ENCODE measurements around the gene TRPM2. TPM values are rescaled to one million over a fixed set of nuclear protein-coding genes. Genes with fewer than 3 reads are reported as not detected.

The TRPM2 gene
- total RNA-seq, 4 donors from 2014 or later: 3.9 to 9.3 (median 6.6) TPM

DNA sequence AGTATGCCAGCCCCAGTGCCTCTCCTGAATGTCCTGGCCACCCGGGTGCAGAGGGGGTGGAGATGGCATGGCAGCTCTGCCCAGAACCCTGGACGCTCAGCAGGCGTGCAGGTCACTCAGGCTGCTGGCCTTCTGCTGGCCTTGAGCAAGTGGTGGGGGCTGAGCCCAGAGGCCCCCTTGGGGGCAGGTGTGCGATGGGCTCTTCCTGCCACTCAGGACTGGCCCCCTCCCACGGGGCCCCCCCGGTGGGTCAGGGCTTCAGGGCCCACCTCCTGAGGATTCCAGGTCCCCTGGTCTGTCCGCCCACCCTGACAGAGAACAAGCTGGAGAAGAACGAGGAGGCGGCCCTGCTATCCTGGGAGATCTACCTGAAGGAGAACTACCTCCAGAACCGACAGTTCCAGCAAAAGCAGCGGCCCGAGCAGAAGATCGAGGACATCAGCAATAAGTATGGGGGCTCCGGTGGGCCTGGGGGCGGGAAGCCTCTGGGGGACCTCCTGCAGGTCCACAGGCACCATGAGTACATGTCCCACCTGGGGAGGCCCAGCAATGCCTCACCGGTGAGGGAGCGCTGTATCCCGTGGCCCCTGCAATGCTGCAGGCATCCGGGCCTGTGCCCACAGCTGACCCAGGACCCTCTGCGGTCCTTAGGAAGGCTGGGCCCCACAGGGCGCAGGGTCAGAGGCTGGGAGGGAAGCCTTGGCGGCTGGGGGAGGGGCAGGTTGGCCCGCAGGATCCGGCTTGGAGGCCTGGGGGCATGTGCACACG, 64.9 kb downstream of the TRPM2 start:
- ATAC-seq (ENCODE audit: low FRiP score) (no peak), DNase-seq (ENCODE audit: low spot score) (no peak)
- TF ChIP-seq, protein P1, sequence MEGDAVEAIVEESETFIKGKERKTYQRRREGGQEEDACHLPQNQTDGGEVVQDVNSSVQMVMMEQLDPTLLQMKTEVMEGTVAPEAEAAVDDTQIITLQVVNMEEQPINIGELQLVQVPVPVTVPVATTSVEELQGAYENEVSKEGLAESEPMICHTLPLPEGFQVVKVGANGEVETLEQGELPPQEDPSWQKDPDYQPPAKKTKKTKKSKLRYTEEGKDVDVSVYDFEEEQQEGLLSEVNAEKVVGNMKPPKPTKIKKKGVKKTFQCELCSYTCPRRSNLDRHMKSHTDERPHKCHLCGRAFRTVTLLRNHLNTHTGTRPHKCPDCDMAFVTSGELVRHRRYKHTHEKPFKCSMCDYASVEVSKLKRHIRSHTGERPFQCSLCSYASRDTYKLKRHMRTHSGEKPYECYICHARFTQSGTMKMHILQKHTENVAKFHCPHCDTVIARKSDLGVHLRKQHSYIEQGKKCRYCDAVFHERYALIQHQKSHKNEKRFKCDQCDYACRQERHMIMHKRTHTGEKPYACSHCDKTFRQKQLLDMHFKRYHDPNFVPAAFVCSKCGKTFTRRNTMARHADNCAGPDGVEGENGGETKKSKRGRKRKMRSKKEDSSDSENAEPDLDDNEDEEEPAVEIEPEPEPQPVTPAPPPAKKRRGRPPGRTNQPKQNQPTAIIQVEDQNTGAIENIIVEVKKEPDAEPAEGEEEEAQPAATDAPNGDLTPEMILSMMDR (IDR thresholded peaks at IDR 0.05): no peak

DNA sequence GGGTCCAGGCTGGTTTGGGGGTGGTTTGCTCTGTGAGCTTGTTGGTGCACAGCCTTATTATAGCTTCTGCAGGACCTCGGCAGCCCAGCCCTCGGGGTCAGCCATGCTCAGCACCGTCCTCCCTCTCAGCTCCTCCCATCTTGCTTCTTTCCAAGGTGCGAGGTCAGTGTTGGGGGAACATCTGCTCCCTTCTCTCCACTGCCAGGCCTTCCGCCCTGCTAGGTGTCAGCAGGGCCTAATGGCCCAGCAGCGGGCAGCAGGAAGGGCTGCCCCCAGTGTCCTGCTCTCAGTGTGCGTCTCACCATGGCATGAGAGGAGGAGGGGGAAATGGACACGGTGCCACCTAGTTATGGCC, 65.4 kb downstream of the TRPM2 start:
- no peak for ATAC-seq (ENCODE audit: low FRiP score)
- TF ChIP-seq, protein P1 (IDR thresholded peaks at IDR 0.05): no peak
- no peak for DNase-seq (ENCODE audit: low spot score)

DNA sequence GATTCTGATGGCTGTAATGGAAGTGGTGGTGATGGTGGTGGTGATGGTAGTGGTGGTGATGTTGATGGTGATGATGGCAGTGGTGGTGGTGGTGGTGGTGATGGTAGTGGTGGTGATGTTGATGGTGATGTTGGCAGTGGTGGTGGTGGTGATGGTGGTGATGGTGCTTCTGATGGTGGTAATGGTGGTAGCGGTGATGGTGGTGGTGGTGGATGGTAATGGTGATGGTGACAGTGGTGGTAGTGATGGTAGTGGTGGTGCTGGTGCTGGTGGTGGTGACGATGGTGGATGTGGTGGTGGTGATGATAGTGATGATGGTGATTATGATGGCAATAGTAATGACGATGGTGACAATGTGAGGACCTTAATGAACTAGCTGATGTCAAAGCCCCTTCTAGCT, 66.3 kb downstream of the TRPM2 start:
- TF ChIP-seq, protein P1 (IDR thresholded peaks at IDR 0.05): no peak
- DNase-seq (ENCODE audit: low spot score) (no peak), ATAC-seq (ENCODE audit: low FRiP score) (no peak)

DNA sequence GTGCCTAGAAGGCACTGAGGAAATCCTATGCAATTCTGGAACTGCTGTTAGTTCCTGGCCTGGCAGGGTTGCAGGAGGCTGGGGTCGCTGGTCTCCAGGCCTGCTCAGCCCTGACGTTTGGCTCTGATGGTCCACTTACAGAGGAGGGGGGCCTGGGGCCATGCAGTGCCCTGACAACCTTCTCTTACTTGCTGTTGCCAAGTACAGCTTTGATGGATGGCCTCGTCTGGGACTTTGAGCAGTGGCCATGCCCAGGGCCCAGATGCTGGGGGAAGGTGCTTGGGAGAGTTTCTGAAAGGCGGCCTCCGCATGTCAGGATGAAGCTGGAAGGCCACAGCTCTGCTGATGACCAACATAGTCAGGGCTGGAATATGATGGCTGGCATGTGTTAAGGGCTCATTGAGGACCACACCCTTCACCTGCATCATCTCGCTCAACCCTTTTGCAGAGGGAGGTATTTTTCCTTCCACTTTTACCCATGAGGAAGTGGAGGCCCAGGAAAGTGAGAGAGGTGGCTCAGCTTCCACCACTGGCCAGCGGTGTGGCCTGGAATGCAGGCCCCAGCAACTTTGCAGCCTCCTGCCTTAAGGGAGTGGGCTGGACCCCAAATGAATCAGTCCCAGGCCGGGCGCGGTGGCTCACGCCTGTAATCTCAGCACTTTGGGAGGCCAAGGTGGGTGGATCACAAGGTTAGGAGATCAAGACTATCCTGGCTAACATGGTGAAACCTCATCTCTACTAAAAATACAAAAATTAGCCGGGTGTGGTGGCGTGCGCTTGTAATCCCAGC, 67.2 kb downstream of the TRPM2 start:
- TF ChIP-seq, protein P1 (IDR thresholded peaks at IDR 0.05): no peak
- no peak for DNase-seq (ENCODE audit: low spot score)
- ATAC-seq (ENCODE audit: low FRiP score): no peak

DNA sequence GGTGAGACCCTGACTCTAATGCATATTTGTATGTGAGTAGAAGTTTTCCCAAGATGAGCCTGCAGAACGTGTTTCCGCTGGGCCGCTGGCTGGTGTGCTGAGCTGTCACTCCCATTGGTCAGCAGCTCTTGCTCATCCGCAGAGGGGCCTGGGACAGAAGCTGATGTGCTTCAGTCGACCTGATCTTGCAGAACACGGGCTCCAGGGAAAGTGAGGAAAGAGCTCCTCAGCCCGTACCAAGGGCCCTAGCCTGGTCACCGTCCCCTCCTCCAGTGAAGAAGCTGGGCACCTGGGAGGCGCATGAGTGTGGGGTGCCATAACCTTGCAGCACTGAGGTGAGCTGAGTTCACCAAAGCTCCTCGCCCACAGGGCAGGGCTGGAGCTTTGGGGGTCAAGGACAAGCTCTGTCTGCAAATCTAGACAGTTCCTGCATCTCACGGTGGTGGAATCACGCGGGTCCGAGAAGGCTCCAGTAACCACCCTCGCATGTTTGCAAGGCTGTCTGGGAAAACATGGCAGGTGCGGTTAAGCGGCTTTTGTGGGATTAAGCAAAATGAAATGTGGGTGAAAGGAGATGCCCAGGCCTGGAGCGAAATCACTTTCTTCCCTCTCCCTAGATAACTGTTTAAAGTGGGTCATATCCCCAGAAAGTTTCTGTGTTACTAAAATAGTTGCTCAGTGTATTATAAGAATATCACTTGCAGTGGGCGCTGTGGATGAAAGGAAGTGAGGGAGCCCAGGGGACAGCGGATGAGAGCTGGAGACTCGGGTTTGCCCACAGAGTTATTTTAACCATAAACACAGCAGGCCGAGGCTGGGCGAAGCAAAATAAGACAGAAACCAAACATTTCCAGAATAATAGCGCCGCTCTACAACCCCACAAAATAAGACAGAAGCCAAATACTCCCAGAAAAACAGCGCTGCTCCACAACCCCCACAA, 68.8 kb downstream of the TRPM2 start:
- no peak for ATAC-seq (ENCODE audit: low FRiP score)
- TF ChIP-seq, protein P1 (IDR thresholded peaks at IDR 0.05): no peak
- peak; percentile 14 for DNase-seq (ENCODE audit: low spot score)

DNA sequence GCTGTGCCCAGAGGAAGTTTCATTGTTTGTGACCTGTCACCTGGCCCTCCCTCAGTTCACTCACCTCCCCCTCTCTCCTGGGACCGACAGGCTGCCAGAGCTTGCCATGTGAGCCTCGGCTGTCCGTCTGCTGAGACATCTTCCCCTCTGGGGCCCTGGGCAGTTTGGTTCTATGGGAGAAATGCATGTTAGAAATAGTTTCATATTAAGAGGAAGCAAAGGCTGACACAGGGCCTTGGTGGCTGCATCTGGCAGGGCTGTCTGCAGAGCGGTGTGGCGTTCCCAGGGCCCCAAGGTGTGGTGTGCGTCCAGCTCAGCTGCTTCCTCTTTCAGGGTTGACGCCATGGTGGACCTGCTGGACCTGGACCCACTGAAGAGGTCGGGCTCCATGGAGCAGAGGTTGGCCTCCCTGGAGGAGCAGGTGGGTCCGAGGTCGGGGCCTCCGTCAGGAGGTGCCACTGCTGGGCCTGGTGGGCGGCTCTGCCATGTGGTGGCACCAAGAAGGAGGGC, 69.9 kb downstream of the TRPM2 start:
- no peak for DNase-seq (ENCODE audit: low spot score)
- no peak for ATAC-seq (ENCODE audit: low FRiP score)
- TF ChIP-seq, protein P1 (IDR thresholded peaks at IDR 0.05): no peak
